ENCODE data around the gene ULK3. TPM values are rescaled to one million over a fixed set of nuclear protein-coding genes. Genes with fewer than 3 reads are reported as not detected.
A peak's percentile ranks its signal among the peaks of the same experiment; 100 is the strongest.

Gene ULK3
- total RNA-seq, result 17.7 and 23.3 TPM in 2 replicates

GRCh38 chr15:74842581-74843444 lies at the start of gene ULK3:
ULK3 (minus strand) TSS chr15:74843156; CDS start chr15:74843105, 51 bp downstream.

GRCh38 chr15:74889883-74890664 lies 47.1 kb upstream of the ULK3 start, which contains the start of gene MPI:
MPI (plus strand) TSS chr15:74890042; CDS start chr15:74890074, 32 bp downstream.

GRCh38 chr15:74873036-74873755 lies 30.2 kb upstream of the ULK3 start, which contains the start of gene SCAMP2:
SCAMP2 (minus strand) TSS chr15:74873365; CDS start chr15:74873255, 110 bp downstream.

GRCh38 chr15:74826364-74826819 lies 16.6 kb downstream of the ULK3 start, which contains the start of gene CPLX3:
CPLX3 (plus strand) TSS chr15:74826627; CDS start chr15:74826704, 77 bp downstream.

GRCh38 chr15:74812533-74812932 lies 30.4 kb downstream of the ULK3 start, which contains the start of gene LMAN1L:
LMAN1L (plus strand) TSS chr15:74812835; CDS start chr15:74812855, 20 bp downstream.

Small RNA genes within 50 kb of the gene (small RNA-seq; reads per million reads assigned to genes)
- gene CPLX3 (ENCODE audit: low replicate concordance), result not detected
- not detected for gene MIR4513 (ENCODE audit: low replicate concordance)
- 0.49 reads per million, percentile 18 among the genes with 10 or more reads in this experiment for gene MIR6882 (ENCODE audit: low replicate concordance)

Other genes starting within 250 kb of the ULK3 start
- 102 and 133 TPM in 2 replicates for gene CLK3, start 227.3 kb downstream of the ULK3 start, total RNA-seq
- 11.2 and 13.6 TPM in 2 replicates for gene EDC3, start 147.1 kb downstream of the ULK3 start, total RNA-seq
- 0.72 and 1.5 TPM in 2 replicates for gene CYP1A1, start 117.6 kb downstream of the ULK3 start, total RNA-seq
- gene CYP1A2, start 94.3 kb downstream of the ULK3 start, total RNA-seq, result not detected in 2 replicates
- gene CSK, start 61.1 kb downstream of the ULK3 start, total RNA-seq, result 30.4 and 32.6 TPM in 2 replicates
- gene LMAN1L, start 30.3 kb downstream of the ULK3 start, total RNA-seq, result under 0.01 TPM in 1 of 2 replicates, not detected in the other
- not detected in 2 replicates for gene CPLX3, start 16.5 kb downstream of the ULK3 start, total RNA-seq
- 28.1 and 37.9 TPM in 2 replicates for gene SCAMP2, start 30.2 kb upstream of the ULK3 start, total RNA-seq
- gene MPI, start 46.9 kb upstream of the ULK3 start, total RNA-seq, result 49.5 and 88.6 TPM in 2 replicates
- gene FAM219B, start 63.7 kb upstream of the ULK3 start, total RNA-seq, result 28.2 and 40.7 TPM in 2 replicates
- gene COX5A, start 94.9 kb upstream of the ULK3 start, total RNA-seq, result 33.4 and 45.7 TPM in 2 replicates
- gene RPP25, start 113.6 kb upstream of the ULK3 start, total RNA-seq, result 15.0 and 23.9 TPM in 2 replicates
- 0.57 and 2.4 TPM in 2 replicates for gene SCAMP5, start 152.4 kb upstream of the ULK3 start, total RNA-seq
- 10.5 and 19.3 TPM in 2 replicates for gene PPCDC, start 180.4 kb upstream of the ULK3 start, total RNA-seq